H1 (cell line): ENCODE measurements around the gene GNAT2. TPM values are rescaled to one million over a fixed set of nuclear protein-coding genes. Genes with fewer than 3 reads are reported as not detected.

Source experiments
- CTCF ChIA-PET: fragments of 300-600 bp; sonication (Branson Sonifier 250); formaldehyde crosslinking; loops from one replicate; lab custom pipeline; 2021; ENCODE audit not compliant: partially characterized antibody; lab: Charles Lee
- POLR2A ChIA-PET: fragments of 300-600 bp; sonication (Branson Sonifier 250); formaldehyde crosslinking; loops from one replicate; lab custom pipeline; 2021; ENCODE audit warnings: inconsistent platforms; ENCODE audit not compliant: partially characterized antibody; lab: Charles Lee
- DNase-seq, 2 experiments: peaks; one replicate each; pipeline versions ENCODE4 v3.0.0 to v3.0.0-alpha.2; 2010 to 2022; ENCODE audit warnings: low spot score in 2 of 2, low read depth in 1 of 2, mixed read lengths in 1 of 2
- FAIRE-seq: peaks from 2 replicates; lab custom pipeline; 2011; peaks lifted over from hg19 to GRCh38; lab: Jason Lieb, UNC
- H2AFZ ChIP-seq: 2 replicates; pipeline ENCODE4 v1.8.1; 2012; ENCODE audit warnings: low read length, inconsistent platforms
- H2AK5ac ChIP-seq: 2 replicates; pipeline ENCODE4 v1.6.1; 2013; ENCODE audit warnings: low read depth, low read length
- H2BK120ac ChIP-seq: replicated peaks from 2 replicates; pipeline ENCODE3; 2013; ENCODE audit warnings: low read depth, low read length, inconsistent platforms
- H2BK12ac ChIP-seq: 2 replicates; pipeline ENCODE4 v1.6.1; 2013; ENCODE audit warnings: low read depth, low read length
- H2BK15ac ChIP-seq: 2 replicates; pipeline ENCODE4 v1.6.1; 2013; ENCODE audit warnings: low read length
- H2BK20ac ChIP-seq: 2 replicates; pipeline ENCODE4 v1.6.1; 2013; ENCODE audit warnings: low read length
- H2BK5ac ChIP-seq: 2 replicates; pipeline ENCODE4 v1.6.1; 2013; ENCODE audit warnings: low read depth, low read length
- H3K14ac ChIP-seq: 2 replicates; pipeline ENCODE4 v1.6.1; 2013; ENCODE audit warnings: inconsistent platforms; ENCODE audit not compliant: insufficient read length
- H3K18ac ChIP-seq: 2 replicates; pipeline ENCODE4 v1.6.1; 2013; ENCODE audit warnings: low read length; ENCODE audit errors: extremely low read depth
- H3K23ac ChIP-seq: 2 replicates; pipeline ENCODE4 v1.6.1; 2013; ENCODE audit warnings: inconsistent platforms; ENCODE audit not compliant: insufficient read length
- H3K23me2 ChIP-seq: 2 replicates; pipeline ENCODE4 v1.6.1; 2013; ENCODE audit warnings: low read depth, low read length
- H3K27ac ChIP-seq: 2 replicates; pipeline ENCODE4 v1.6.1; 2011; ENCODE audit warnings: low read depth, low read length, inconsistent platforms
- H3K27me3 ChIP-seq, 4 experiments: replicated peaks in 1 of 4; 1 replicate in 1 of 4; 2 replicates in 3 of 4; pipeline versions ENCODE4 v1.6.1 to v1.8.1; 2011 to 2013; ENCODE audit warnings: low read length in 3 of 4, mild to moderate bottlenecking in 3 of 4, inconsistent platforms in 2 of 4, mixed read lengths in 2 of 4, moderate library complexity in 1 of 4; ENCODE audit not compliant: control insufficient read depth in 3 of 4, insufficient read depth in 3 of 4; ENCODE audit errors: extremely low read depth in 1 of 4
- H3K36me3 ChIP-seq, 4 experiments: 2 replicates each; pipeline versions ENCODE4 v1.6.1 to v1.8.1; 2011 to 2013; ENCODE audit warnings: mild to moderate bottlenecking in 4 of 4, low read length in 3 of 4, moderate library complexity in 2 of 4, control low read depth in 1 of 4, inconsistent platforms in 1 of 4; ENCODE audit not compliant: insufficient read depth in 4 of 4, control insufficient read depth in 2 of 4
- H3K4ac ChIP-seq: replicated peaks from 2 replicates; pipeline ENCODE3; 2013; ENCODE audit warnings: low read length, low read depth, mixed read lengths, inconsistent platforms; ENCODE audit not compliant: insufficient read length
- H3K4me1 ChIP-seq, 4 experiments: replicated peaks in 1 of 4; 1 replicate in 1 of 4; 2 replicates in 3 of 4; pipeline versions ENCODE4 v1.6.1 to v1.8.1; 2011 to 2013; ENCODE audit warnings: low read length in 3 of 4, inconsistent platforms in 2 of 4, mixed read lengths in 1 of 4; ENCODE audit not compliant: insufficient read depth in 4 of 4, control insufficient read depth in 3 of 4
- H3K4me2 ChIP-seq, 2 experiments: 2 replicates each; pipeline versions ENCODE4 v1.6.1 to v1.8.1; 2011 to 2013; ENCODE audit warnings: low read depth in 2 of 2, low read length in 2 of 2, control low read depth in 1 of 2, inconsistent platforms in 1 of 2, mild to moderate bottlenecking in 1 of 2; ENCODE audit not compliant: insufficient read depth in 1 of 2
- H3K4me3 ChIP-seq, 4 experiments: fragments of 200-600, 300-600 bp in 1 of 4; sonication (generic), shearing (Covaris generic), sonication (Bioruptor Twin) in 1 of 4; 2 replicates each; pipeline versions ENCODE4 v1.5.1 to v1.8.1; 2011 to 2016; ENCODE audit warnings: low read length in 4 of 4, low read depth in 3 of 4, control low read depth in 2 of 4, inconsistent platforms in 2 of 4, mild to moderate bottlenecking in 2 of 4, mixed read lengths in 1 of 4, moderate library complexity in 1 of 4; ENCODE audit not compliant: insufficient read depth in 2 of 4; ENCODE audit errors: extremely low read depth in 1 of 4
- H3K56ac ChIP-seq: replicated peaks from 2 replicates; pipeline ENCODE3; 2013; ENCODE audit warnings: low read depth, mild to moderate bottlenecking, mixed read lengths, low read length, inconsistent platforms; ENCODE audit not compliant: insufficient read length
- H3K79me1 ChIP-seq: 2 replicates; pipeline ENCODE4 v1.6.1; 2013; ENCODE audit warnings: low read depth, low read length, control low read depth
- H3K79me2 ChIP-seq, 2 experiments: 2 replicates each; pipeline versions ENCODE4 v1.6.1 to v1.8.1; 2012 to 2013; ENCODE audit warnings: low read length in 2 of 2, mild to moderate bottlenecking in 2 of 2, inconsistent platforms in 1 of 2; ENCODE audit not compliant: insufficient read depth in 2 of 2, control insufficient read depth in 1 of 2
- H3K9ac ChIP-seq, 4 experiments: replicated peaks in 1 of 4; 1 replicate in 1 of 4; 2 replicates in 3 of 4; pipeline versions ENCODE4 v1.6.1 to v1.8.1; 2011 to 2013; ENCODE audit warnings: low read depth in 3 of 4, low read length in 3 of 4, control low read depth in 2 of 4, mild to moderate bottlenecking in 2 of 4, moderate library complexity in 2 of 4, inconsistent platforms in 1 of 4; ENCODE audit errors: extremely low read depth in 1 of 4
- H3K9me3 ChIP-seq, 2 experiments: 2 replicates each; pipeline versions ENCODE4 v1.6.1 to v1.8.1; 2012 to 2013; ENCODE audit warnings: mild to moderate bottlenecking in 2 of 2, moderate library complexity in 2 of 2, control low read depth in 1 of 2, inconsistent platforms in 1 of 2, low read depth in 1 of 2, low read length in 1 of 2, mixed read lengths in 1 of 2; ENCODE audit not compliant: insufficient read depth in 2 of 2
- H4K20me1 ChIP-seq, 2 experiments: replicated peaks in 1 of 2; 2 replicates each; pipeline versions ENCODE3 to v1.8.1; 2011 to 2013; ENCODE audit warnings: inconsistent platforms in 2 of 2, low read length in 2 of 2, mild to moderate bottlenecking in 1 of 2; ENCODE audit not compliant: insufficient read depth in 2 of 2, control insufficient read depth in 1 of 2
- H4K5ac ChIP-seq: 2 replicates; pipeline ENCODE4 v1.6.1; 2013; ENCODE audit warnings: low read length, low read depth, mixed read lengths, inconsistent platforms; ENCODE audit not compliant: insufficient read length
- H4K8ac ChIP-seq: 2 replicates; pipeline ENCODE4 v1.8.0; 2013; ENCODE audit warnings: mild to moderate bottlenecking, moderate library complexity, low read length, inconsistent platforms; ENCODE audit not compliant: insufficient read depth; ENCODE audit errors: extremely low read depth
- H4K91ac ChIP-seq: replicated peaks from 2 replicates; pipeline ENCODE3; 2013; ENCODE audit warnings: low read length, mixed read lengths, inconsistent platforms; ENCODE audit not compliant: insufficient read length
- CHD2 ChIP-seq: IDR thresholded peaks from 2 replicates; pipeline ENCODE4 v1.6.1; 2012; ENCODE audit warnings: low read length, improper control_type of control experiment
- RXRA ChIP-seq: IDR thresholded peaks from 2 replicates; pipeline ENCODE4 v1.6.1; 2011; ENCODE audit warnings: low read depth, mild to moderate bottlenecking, low read length, moderate library complexity; ENCODE audit not compliant: insufficient read depth
- SIN3A ChIP-seq, 2 experiments: IDR thresholded peaks in 1 of 2; conservative IDR thresholded peaks in 1 of 2; 2 replicates each; pipeline ENCODE4 v1.6.1; 2011 to 2012; ENCODE audit warnings: low read length in 2 of 2, improper control_type of control experiment in 1 of 2, low read depth in 1 of 2, mild to moderate bottlenecking in 1 of 2
- TAF1 ChIP-seq: IDR thresholded peaks from 2 replicates; pipeline ENCODE4 v1.6.1; 2011; ENCODE audit warnings: mild to moderate bottlenecking, low read depth, low read length
- whole genome bisulfite sequencing, 2 experiments: shearing (Covaris generic) in 1 of 2; methylation state at CpG; one replicate each; pipeline versions ENCODE4 v1.1.6 to v1.1.7; 2013 to 2015; ENCODE audit warnings: low lambda C conversion rate in 2 of 2, mixed read lengths in 2 of 2, inconsistent platforms in 1 of 2, low coverage in 1 of 2, missing lambda C conversion rate in 1 of 2; ENCODE audit not compliant: insufficient replicate concordance in 2 of 2, insufficient coverage in 1 of 2, insufficient read length in 1 of 2; ENCODE audit errors: extremely low coverage in 1 of 2, missing lambda C conversion rate in 1 of 2; 5-methylcytosine and 5-hydroxymethylcytosine counted together
- polyA plus RNA-seq, 7 experiments: library from polyadenylated mRNA; depleted of rRNA in 3 of 7; stranded (reverse) in 5 of 7; unstranded in 2 of 7; fragments of >200 nt in 5 of 7; fragments of 200-250 nt in 2 of 7; gene quantifications; 1 replicate in 5 of 7; 2 replicates in 1 of 7; 4 replicates in 1 of 7; pipeline versions ENCODE4 v1.2.1 to v1.2.3, GENCODE V29; 2011 to 2013; ENCODE audit warnings: missing spikeins in 2 of 7, mixed read lengths in 2 of 7
- total RNA-seq: library from RNA; stranded (reverse); fragmentation: NEBNext Ultra II Directional; extraction: Animal tissue kit (Norgen Biotek cat#: 25700); gene quantifications from 2 replicates; pipeline ENCODE4 v1.2.1, GENCODE V29; 2021

The GNAT2 gene
- total and polyA plus RNA-seq, 2 of the 8 experiments (the other 6 are each of a cell fraction or from before 2014, with no cell fraction given): 0.05 TPM; not detected in 1

- no peak within 1 kb of the TSS for H2AK5ac ChIP-seq
- peak; percentile 29 to 93 for DNase-seq
- H4K8ac ChIP-seq: no peak within 1 kb of the TSS
- peak within 1 kb of the TSS; percentile 48 for H4K5ac ChIP-seq
- H3K27me3 ChIP-seq: no peaks in the 10 kb centered on the region
- H3K4me3 ChIP-seq: peak within 1 kb of the TSS; percentile 34 to 59 (median 40); a peak in 7 of 8 replicates
- POLR2A ChIA-PET: interaction anchor here (0.6 to 1.9 kb wide), 3 partner anchors 12 to 42 kb away, joined by 3 to 4 read pairs (median 3); partner anchors contain the start of genes GSTM1 and GSTM4
- H2AFZ ChIP-seq: peak within 1 kb of the TSS; percentile 90
- no peaks in the 10 kb centered on the region for H3K79me1 ChIP-seq
- FAIRE-seq: no peak
- H3K4me2 ChIP-seq: peak within 1 kb of the TSS; percentile 62 to 65
- no peak within 1 kb of the TSS for H3K14ac ChIP-seq
- H3K27ac ChIP-seq: no peak within 1 kb of the TSS
- TF ChIP-seq RXRA: no peak
- no peak for TF ChIP-seq CHD2
- peak in 1 of 2 experiments; percentile 22; a peak in 1 of 4 replicates for TF ChIP-seq SIN3A (conservative IDR thresholded peaks at IDR 0.05 in 1 of 2, IDR thresholded peaks at IDR 0.05 in 1 of 2; ENCODE audit: low read depth in 1 of 2, low read length in 2 of 2)
- TF ChIP-seq TAF1: 0 out of 2 replicates have a peak, but pooled peaks have one; percentile 15
- TF ChIP-seq, all 59 proteins: peak for 2
- H3K23ac ChIP-seq: no peak within 1 kb of the TSS
- no peak within 1 kb of the TSS for H2BK120ac ChIP-seq
- H3K4ac ChIP-seq: no peak within 1 kb of the TSS
- H3K9ac ChIP-seq: no peak within 1 kb of the TSS
- H4K91ac ChIP-seq: no peak within 1 kb of the TSS
- H3K79me2 ChIP-seq: no peaks in the 10 kb centered on the region
- H3K9me3 ChIP-seq: no peaks in the 10 kb centered on the region
- no peak within 1 kb of the TSS for H2BK20ac ChIP-seq
- H2BK5ac ChIP-seq: no peak within 1 kb of the TSS
- H3K18ac ChIP-seq: peak within 1 kb of the TSS; percentile 48
- peaks cover 4% of the 10 kb centered on the region; the same call in 1 of the 2 replicates for H3K23me2 ChIP-seq
- WGBS, 2 experiments: 16% methylated on average over 22 of the region's 22 CpGs; no CpG with 5 or more reads in 1 of the 2 experiments
- peaks cover 0 to 6% (median 5%) of the 10 kb centered on the region in 4 experiments; a peak in 5 of 7 replicates for H3K4me1 ChIP-seq
- H2BK15ac ChIP-seq: no peak within 1 kb of the TSS
- H3K36me3 ChIP-seq: no peaks in the 10 kb centered on the region
- H2BK12ac ChIP-seq: no peak within 1 kb of the TSS
- CTCF ChIA-PET: interaction anchor here (0.8 to 1.6 kb wide), 4 partner anchors 18 to 37 kb away, joined by 3 to 7 read pairs (median 5); no protein-coding TSS in a partner anchor
- H4K20me1 ChIP-seq: no peaks in the 10 kb centered on the region
- no peak within 1 kb of the TSS for H3K56ac ChIP-seq
Measured at GRCh38 chr1:109667452-109668122, 48.2 kb upstream of the GNAT2 start, which contains the start of gene GSTM2. GSTM2 (plus strand) TSS chr1:109668057; CDS start chr1:109668116, 59 bp downstream.
